Measurements from ENCODE around the gene NEUROD1. TPM values are rescaled to one million over a fixed set of nuclear protein-coding genes. Genes with fewer than 3 reads are reported as not detected.

The NEUROD1 gene
- total RNA-seq, 2 experiments from 2014 or later, result not detected

Other genes starting within 250 kb of the NEUROD1 start
- 55.1 and 61.8 TPM in 2 replicates for gene ITGA4, start 223.1 kb downstream of the NEUROD1 start, total RNA-seq (2014; rRNA removed; shearing (Covaris generic))
- 53.5 and 61.7 TPM in 2 replicates for gene ITGA4, start 223.1 kb downstream of the NEUROD1 start, total RNA-seq (2022)
- not detected in 2 replicates for gene CERKL, start 23.4 kb downstream of the NEUROD1 start, total RNA-seq (2014; rRNA removed; shearing (Covaris generic))
- gene CERKL, start 23.4 kb downstream of the NEUROD1 start, total RNA-seq (2022), result not detected in 2 replicates
- 25.9 and 28.8 TPM in 2 replicates for gene ITPRID2, start 211.2 kb upstream of the NEUROD1 start, total RNA-seq (2014; rRNA removed; shearing (Covaris generic))
- gene ITPRID2, start 211.2 kb upstream of the NEUROD1 start, total RNA-seq (2022), result 47.5 and 57.3 TPM in 2 replicates

Data from OCI-LY7 (cell line).